ENCODE data around the gene SUN3.
"Not testable (repeated sequence)": the region's sequence is repeated elsewhere in the genome, so short reads cannot be mapped to it uniquely, and the experiment has no call there.

Gene SUN3

DNA sequence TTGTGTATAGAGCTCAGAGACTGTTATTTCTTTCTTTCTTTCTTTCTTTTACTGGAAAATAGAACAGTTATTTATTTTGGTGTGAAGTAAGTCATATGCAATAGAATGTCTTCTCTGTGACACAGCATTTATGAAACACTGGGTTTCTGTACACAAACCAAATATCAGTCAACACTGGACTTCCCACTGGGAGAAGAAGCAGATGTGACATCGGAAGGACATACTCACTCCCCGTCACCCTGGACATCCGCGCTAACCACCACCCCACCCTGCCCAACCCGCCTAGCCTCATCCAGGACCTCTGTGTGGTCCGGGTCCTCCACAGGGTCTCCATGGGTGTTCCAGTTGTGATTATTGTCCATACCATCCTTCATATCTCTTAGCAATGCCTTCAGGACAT is 22.0 kb downstream of the SUN3 start:
- Histone ChIP-seq H4K20me1 (no peaks in the 10 kb centered on the region), H3K9me3 (peaks cover 8% of the 10 kb centered on the region), H3K9ac (no peak overlapping the region), H3K36me3 (no peaks in the 10 kb centered on the region), H3K4me1 (peaks cover 32% of the 10 kb centered on the region), H3K27me3 (no peaks in the 10 kb centered on the region), H3K4me3 (no peak overlapping the region), H3K27ac (no peak overlapping the region), H3K4me2 (no peak overlapping the region)
- no peak for TF ChIP-seq Cebpa-rat (IDR thresholded peaks at IDR 0.05)

DNA sequence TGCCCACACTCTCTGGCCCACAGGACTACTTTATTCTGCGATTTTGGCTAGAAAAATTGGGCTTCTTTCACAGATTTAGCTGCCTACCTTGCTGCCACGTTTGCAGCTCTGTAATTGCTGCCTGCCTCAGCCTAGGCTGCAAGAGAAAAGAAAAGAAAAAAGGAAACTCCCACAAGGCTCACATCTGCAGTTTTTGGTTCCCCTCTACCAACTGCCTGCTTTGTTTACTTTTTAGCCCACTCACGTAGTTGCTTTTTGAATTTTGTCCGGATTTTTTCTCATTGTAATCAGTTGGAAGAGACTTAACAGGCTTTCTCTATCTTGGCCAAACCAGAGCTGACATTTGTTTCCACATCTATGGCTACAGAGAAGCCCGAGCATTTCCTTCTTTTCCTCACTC is 24.3 kb downstream of the SUN3 start:
- TF ChIP-seq Cebpa-rat (IDR thresholded peaks at IDR 0.05): no peak
- H3K4me3 ChIP-seq: peak overlapping the region; percentile 41; the same call in 1 of the 2 replicates
- no peaks in the 10 kb centered on the region for H4K20me1 ChIP-seq
- peak overlapping the region; percentile 81 for H3K27ac ChIP-seq
- H3K9ac ChIP-seq: peak overlapping the region; percentile 69
- peaks cover 32% of the 10 kb centered on the region for H3K4me1 ChIP-seq
- H3K36me3 ChIP-seq: no peaks in the 10 kb centered on the region
- no peaks in the 10 kb centered on the region for H3K27me3 ChIP-seq
- H3K4me2 ChIP-seq: peak overlapping the region; percentile 95
- peaks cover 8% of the 10 kb centered on the region for H3K9me3 ChIP-seq

DNA sequence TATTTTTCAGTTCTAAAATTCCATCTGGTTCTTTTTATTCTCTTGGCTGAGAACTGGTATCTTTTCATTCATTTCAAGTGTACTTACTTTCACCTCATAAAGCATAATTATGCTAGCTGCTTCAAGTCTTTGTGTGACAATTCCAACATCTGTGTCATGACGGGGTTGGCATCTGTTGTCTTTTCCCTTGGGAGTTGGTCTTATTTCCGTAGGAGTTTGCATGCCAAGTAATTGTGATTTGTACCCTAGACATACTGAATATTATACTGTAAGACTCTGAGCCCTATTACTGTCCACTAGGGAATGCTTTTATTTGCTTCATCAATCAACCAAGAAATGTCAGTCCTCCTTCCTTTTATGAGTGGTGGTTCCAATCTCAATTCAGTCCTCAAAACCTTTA is 24.9 kb downstream of the SUN3 start:
- no peak for TF ChIP-seq Cebpa-rat (IDR thresholded peaks at IDR 0.05)
- Histone ChIP-seq H3K4me3 (peak overlapping the region; percentile 41; the same call in 1 of the 2 replicates), H3K9ac (peak overlapping the region; percentile 69), H3K4me1 (peaks cover 32% of the 10 kb centered on the region), H3K9me3 (peaks cover 8% of the 10 kb centered on the region), H3K27ac (peak overlapping the region; percentile 81), H3K36me3 (no peaks in the 10 kb centered on the region), H4K20me1 (no peaks in the 10 kb centered on the region), H3K4me2 (peak overlapping the region; percentile 95), H3K27me3 (no peaks in the 10 kb centered on the region)

DNA sequence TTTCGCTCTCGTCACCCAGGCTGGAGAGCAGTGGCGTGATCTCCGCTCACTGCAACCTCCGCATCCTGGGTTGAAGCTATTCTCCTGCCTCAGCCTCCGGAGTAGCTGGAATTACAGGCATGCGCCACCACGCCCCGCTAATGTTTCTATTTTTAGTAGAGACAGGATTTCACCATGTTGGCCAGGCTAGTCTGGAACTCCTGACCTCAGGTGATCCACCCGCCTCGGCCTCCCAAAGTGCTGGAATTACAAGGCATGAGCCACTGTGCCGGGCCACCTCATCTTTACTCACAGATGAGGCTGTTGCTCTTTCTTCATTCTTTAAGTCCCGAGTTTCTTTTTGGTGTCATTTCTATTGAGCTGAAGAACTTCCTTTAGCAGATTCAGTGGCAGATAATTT is 28.7 kb downstream of the SUN3 start:
- not testable (repeated sequence) for H3K27ac ChIP-seq, H3K4me3 ChIP-seq, H3K36me3 ChIP-seq, H3K4me2 ChIP-seq, H3K27me3 ChIP-seq, H3K9ac ChIP-seq, H4K20me1 ChIP-seq, H3K9me3 ChIP-seq
- H3K4me1 ChIP-seq: peaks cover 22% of the 10 kb centered on the region

DNA sequence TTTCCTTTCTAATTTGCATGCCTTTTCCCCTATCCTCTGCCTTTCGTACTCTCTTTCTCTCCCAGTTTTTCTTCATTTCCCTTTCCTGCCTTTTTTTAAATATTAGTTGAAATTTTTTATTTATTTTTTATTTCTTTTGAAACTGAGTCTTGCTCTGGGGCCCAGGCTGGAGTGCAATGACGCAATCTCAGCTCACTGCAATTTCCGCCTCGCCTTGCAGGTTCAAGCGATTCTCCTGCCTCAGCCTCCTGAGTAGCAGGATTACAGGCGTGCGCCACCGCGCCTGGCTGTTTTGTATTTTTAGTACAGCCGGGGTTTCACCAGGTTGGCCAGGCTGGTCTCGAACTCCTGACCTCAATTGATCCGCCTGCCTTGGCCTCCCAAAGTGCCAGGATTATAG is 29.5 kb downstream of the SUN3 start:
- Histone ChIP-seq H3K27ac (no peak overlapping the region), H3K4me2 (no peak overlapping the region), H3K4me3 (no peak overlapping the region)

DNA sequence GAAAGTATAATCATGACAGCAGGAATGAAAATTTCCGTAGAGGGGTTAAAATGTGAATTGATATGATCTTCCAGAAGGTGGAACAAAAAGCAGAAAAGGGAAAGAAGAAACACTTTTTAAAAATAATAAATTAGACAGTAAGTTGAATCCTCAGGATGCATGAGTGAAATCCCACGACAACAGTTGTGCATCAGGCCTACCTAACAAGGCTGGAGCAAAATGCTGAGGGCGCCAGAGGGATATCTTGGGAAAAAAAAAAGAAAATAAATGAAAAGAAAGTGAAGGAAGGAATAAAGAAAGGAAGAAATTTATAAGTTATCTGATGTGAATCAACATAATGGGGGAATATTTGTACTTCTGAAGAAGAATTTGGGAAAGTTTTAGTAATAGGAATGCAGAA is 36.5 kb downstream of the SUN3 start:
- no peaks in the 10 kb centered on the region for H3K36me3 ChIP-seq
- H3K4me2 ChIP-seq: peak overlapping the region; percentile 76
- no peaks in the 10 kb centered on the region for H3K9me3 ChIP-seq
- H3K4me1 ChIP-seq: peaks cover 18% of the 10 kb centered on the region
- H4K20me1 ChIP-seq: no peaks in the 10 kb centered on the region
- H3K9ac ChIP-seq: peak overlapping the region; percentile 77
- H3K27me3 ChIP-seq: no peaks in the 10 kb centered on the region
- peak overlapping the region; percentile 67 for H3K4me3 ChIP-seq
- H3K27ac ChIP-seq: peak overlapping the region; percentile 86
- no peak for TF ChIP-seq Cebpa-rat (IDR thresholded peaks at IDR 0.05)

More for the DNA sequence above, 29.5 kb downstream of the SUN3 start:
- Histone ChIP-seq H4K20me1 (no peaks in the 10 kb centered on the region), H3K4me1 (peaks cover 14% of the 10 kb centered on the region), H3K9me3 (peaks cover 8% of the 10 kb centered on the region), H3K36me3 (no peaks in the 10 kb centered on the region), H3K9ac (no peak overlapping the region), H3K27me3 (no peaks in the 10 kb centered on the region)
- no peak for TF ChIP-seq Cebpa-rat (IDR thresholded peaks at IDR 0.05)

DNA sequence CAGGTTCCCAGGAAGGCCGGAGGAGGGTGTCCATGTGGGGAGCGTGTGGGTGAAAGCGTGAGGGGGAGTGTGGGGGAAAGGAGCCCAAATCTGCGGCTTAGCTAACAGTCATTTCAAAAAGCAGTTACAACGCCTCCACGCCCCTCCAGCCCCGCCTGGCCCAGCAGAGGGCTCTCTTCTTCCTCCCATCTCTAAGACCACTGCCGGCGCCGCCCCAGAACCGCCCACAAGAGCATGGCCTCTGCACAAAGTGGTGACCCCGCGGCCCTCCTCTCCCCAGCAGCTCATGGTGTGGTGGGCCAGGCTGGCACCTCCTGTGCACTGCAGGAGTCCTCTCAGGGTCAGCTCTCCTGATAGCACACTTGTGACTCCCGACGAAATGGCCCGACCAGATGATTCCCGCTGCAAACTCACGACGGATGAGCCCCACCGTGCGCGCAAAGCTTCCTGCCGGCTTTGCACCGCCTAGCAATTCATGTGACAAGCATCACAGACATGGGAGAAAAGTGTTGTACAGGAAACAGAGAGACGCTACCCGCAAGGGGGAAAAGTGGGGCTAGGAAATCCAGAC is 37.1 kb downstream of the SUN3 start:
- peak overlapping the region; percentile 67 for H3K4me3 ChIP-seq
- H3K9me3 ChIP-seq: no peaks in the 10 kb centered on the region
- H3K27ac ChIP-seq: peak overlapping the region; percentile 86
- H3K4me2 ChIP-seq: peak overlapping the region; percentile 76
- peak overlapping the region; percentile 77 for H3K9ac ChIP-seq
- H3K27me3 ChIP-seq: no peaks in the 10 kb centered on the region
- no peaks in the 10 kb centered on the region for H4K20me1 ChIP-seq
- no peaks in the 10 kb centered on the region for H3K36me3 ChIP-seq
- TF ChIP-seq Cebpa-rat (IDR thresholded peaks at IDR 0.05): no peak
- H3K4me1 ChIP-seq: peaks cover 18% of the 10 kb centered on the region

DNA sequence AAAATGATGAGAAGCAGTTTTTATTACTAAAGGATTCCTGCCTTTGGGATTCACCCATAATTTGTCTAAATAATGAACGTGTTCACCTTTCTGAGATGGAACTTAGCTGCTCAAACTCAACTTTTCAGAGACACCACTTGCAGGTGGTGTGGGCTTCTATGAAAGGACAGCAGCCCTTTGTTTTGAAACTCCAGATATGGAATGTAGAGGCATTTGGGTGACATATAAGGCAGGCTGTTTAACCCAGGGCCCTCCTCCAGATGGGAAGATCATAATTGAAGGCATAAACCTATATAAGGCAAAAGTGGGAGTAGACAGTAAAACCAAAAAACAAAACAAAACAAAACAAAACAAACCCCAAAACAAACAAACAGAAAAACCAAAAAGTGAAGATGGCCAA is 37.6 kb downstream of the SUN3 start:
- Histone ChIP-seq H3K36me3 (no peaks in the 10 kb centered on the region), H3K4me1 (peaks cover 18% of the 10 kb centered on the region), H3K9me3 (no peaks in the 10 kb centered on the region), H3K4me3 (peak overlapping the region; percentile 67), H3K27ac (peak overlapping the region; percentile 86), H3K9ac (peak overlapping the region; percentile 77), H3K4me2 (peak overlapping the region; percentile 76), H3K27me3 (no peaks in the 10 kb centered on the region), H4K20me1 (no peaks in the 10 kb centered on the region)
- TF ChIP-seq Cebpa-rat (IDR thresholded peaks at IDR 0.05): no peak

DNA sequence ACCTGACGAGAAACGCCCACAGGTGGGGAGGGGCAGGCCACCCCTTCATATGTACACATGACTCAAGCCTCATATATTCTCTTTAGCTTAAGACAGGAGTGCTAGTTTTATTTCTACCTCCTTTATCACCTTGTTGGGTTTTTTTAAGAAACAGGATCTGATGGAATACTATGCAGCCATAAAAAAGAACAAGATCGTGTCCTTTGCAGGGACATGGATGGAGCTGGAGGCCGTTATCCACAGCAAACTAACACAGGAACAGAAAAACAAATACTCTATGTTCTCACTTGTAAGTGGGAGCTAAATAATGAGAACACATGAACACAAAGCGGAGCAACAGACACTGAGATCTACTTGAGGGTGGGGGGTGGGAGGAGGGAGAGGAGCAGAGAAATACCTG is 38.3 kb downstream of the SUN3 start:
- TF ChIP-seq Cebpa-rat (IDR thresholded peaks at IDR 0.05): no peak
- H3K27me3 ChIP-seq: no peaks in the 10 kb centered on the region
- H3K36me3 ChIP-seq: no peaks in the 10 kb centered on the region
- H3K9me3 ChIP-seq: no peaks in the 10 kb centered on the region
- no peaks in the 10 kb centered on the region for H4K20me1 ChIP-seq
- H3K4me1 ChIP-seq: peaks cover 18% of the 10 kb centered on the region
- no peak overlapping the region for H3K27ac ChIP-seq
- H3K4me3 ChIP-seq: no peak overlapping the region
- H3K4me2 ChIP-seq: no peak overlapping the region
- H3K9ac ChIP-seq: no peak overlapping the region

DNA sequence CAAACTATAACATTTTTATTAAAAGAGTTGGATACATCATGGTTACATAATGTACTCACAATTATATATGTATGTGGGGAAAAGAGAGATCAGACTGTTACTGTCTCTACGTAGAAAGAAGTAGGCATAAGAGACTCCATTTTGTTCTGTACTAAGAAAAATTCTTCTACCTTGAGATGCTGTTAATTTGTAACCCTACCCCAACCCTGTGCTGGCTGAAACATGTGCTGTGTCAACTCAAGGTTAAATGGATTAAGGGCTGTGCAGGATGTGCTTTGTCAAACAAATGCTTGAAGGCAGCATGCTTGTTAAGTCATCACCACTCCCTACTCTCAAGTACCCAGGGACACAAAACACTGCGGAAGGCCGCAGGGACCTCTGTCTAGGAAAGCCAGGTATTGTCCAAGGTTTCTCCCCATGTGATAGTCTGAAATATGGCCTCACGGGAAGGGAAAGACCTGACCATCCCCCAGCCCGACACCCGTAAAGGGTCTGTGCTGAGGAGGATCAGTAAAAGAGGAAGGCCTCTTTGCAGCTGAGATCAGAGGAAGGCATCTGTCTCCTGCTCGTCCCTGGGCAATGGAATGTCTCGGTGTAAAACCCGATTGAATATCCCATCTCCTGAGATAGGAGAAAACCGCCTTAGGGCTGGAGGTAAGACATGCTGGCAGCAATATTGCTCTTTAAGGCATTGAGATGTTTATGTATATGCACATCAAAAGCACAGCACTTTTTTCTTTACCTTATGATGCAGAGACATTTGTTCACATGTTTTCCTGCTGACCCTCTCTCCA is 39.1 kb downstream of the SUN3 start:
- H3K27me3 ChIP-seq, H3K9me3 ChIP-seq, H3K4me2 ChIP-seq, H4K20me1 ChIP-seq, H3K27ac ChIP-seq, H3K36me3 ChIP-seq, H3K4me3 ChIP-seq, H3K9ac ChIP-seq: not testable (repeated sequence)
- peaks cover 18% of the 10 kb centered on the region for H3K4me1 ChIP-seq
